H9 (cell line): ENCODE data around the gene SRGAP3. TPM values are rescaled to one million over a fixed set of nuclear protein-coding genes. Genes with fewer than 3 reads are reported as not detected.

Source experiments
- DNase-seq: peaks from one replicate; pipeline ENCODE4 v3.0.0-alpha.2; 2017
- H2AFZ ChIP-seq: one replicate; pipeline ENCODE4 v1.6.1; 2013; ENCODE audit warnings: mild to moderate bottlenecking, low read length, control low read depth, moderate library complexity
- H2AK5ac ChIP-seq: 2 replicates; pipeline ENCODE4 v1.6.1; 2013; ENCODE audit warnings: low read length, control low read depth, mixed read lengths; ENCODE audit not compliant: insufficient read length
- H2BK120ac ChIP-seq: one replicate; pipeline ENCODE4 v1.6.1; 2013; ENCODE audit warnings: low read depth, mild to moderate bottlenecking, low read length, control low read depth, inconsistent platforms; ENCODE audit not compliant: poor library complexity, severe bottlenecking
- H2BK12ac ChIP-seq: 2 replicates; pipeline ENCODE4 v1.6.1; 2013; ENCODE audit warnings: low read length, control low read depth, mixed read lengths, low read depth; ENCODE audit not compliant: insufficient read length
- H2BK15ac ChIP-seq: 2 replicates; pipeline ENCODE4 v1.6.1; 2013; ENCODE audit warnings: low read depth, low read length, control low read depth
- H2BK20ac ChIP-seq: one replicate; pipeline ENCODE4 v1.6.1; 2013; ENCODE audit warnings: low read depth, mild to moderate bottlenecking, low read length, control low read depth, inconsistent platforms; ENCODE audit not compliant: poor library complexity, severe bottlenecking
- H2BK5ac ChIP-seq: 2 replicates; pipeline ENCODE4 v1.6.1; 2013; ENCODE audit warnings: low read length, control low read depth, mixed read lengths; ENCODE audit not compliant: insufficient read length
- H3K14ac ChIP-seq: 2 replicates; pipeline ENCODE4 v1.6.1; 2013; ENCODE audit warnings: low read length, control low read depth; ENCODE audit not compliant: insufficient read depth
- H3K18ac ChIP-seq: 2 replicates; pipeline ENCODE4 v1.6.1; 2013; ENCODE audit warnings: low read depth, mild to moderate bottlenecking, mixed read lengths, low read length, control low read depth; ENCODE audit not compliant: insufficient read length
- H3K23ac ChIP-seq: 2 replicates; pipeline ENCODE4 v1.6.1; 2013; ENCODE audit warnings: low read length, control low read depth, mixed read lengths, low read depth; ENCODE audit not compliant: insufficient read length
- H3K23me2 ChIP-seq: 2 replicates; pipeline ENCODE4 v1.6.1; 2013; ENCODE audit warnings: low read depth, mild to moderate bottlenecking, mixed read lengths, low read length, control low read depth; ENCODE audit not compliant: insufficient read length, poor library complexity, severe bottlenecking
- H3K27ac ChIP-seq: 2 replicates; pipeline ENCODE4 v1.5.1; 2013; ENCODE audit warnings: low read length, control low read depth, mixed read lengths, low read depth; ENCODE audit not compliant: insufficient read length
- H3K27me3 ChIP-seq: 2 replicates; pipeline ENCODE4 v1.6.1; 2013; ENCODE audit warnings: low read length, control low read depth, inconsistent platforms; ENCODE audit not compliant: insufficient read depth
- H3K4ac ChIP-seq: 2 replicates; pipeline ENCODE4 v1.6.1; 2013; ENCODE audit warnings: low read depth, mild to moderate bottlenecking, control low read depth, inconsistent platforms, low read length, moderate library complexity
- H3K4me1 ChIP-seq: 2 replicates; pipeline ENCODE4 v1.6.1; 2013; ENCODE audit warnings: low read length, control low read depth, inconsistent platforms; ENCODE audit not compliant: insufficient read depth
- H3K4me2 ChIP-seq: 2 replicates; pipeline ENCODE4 v1.6.1; 2013; ENCODE audit warnings: low read length, control low read depth, mixed read lengths; ENCODE audit not compliant: insufficient read length, insufficient read depth
- H3K56ac ChIP-seq: 2 replicates; pipeline ENCODE4 v1.6.1; 2013; ENCODE audit warnings: low read depth, mild to moderate bottlenecking, mixed read lengths, low read length, control low read depth; ENCODE audit not compliant: insufficient read length
- H3K79me1 ChIP-seq: 2 replicates; pipeline ENCODE4 v1.6.1; 2013; ENCODE audit warnings: low read depth, mild to moderate bottlenecking, moderate library complexity, low read length, control low read depth, inconsistent platforms; ENCODE audit not compliant: insufficient read depth, poor library complexity, severe bottlenecking
- H3K79me2 ChIP-seq: 2 replicates; pipeline ENCODE4 v1.6.1; 2013; ENCODE audit warnings: low read length, control low read depth, inconsistent platforms; ENCODE audit not compliant: insufficient read depth
- H3K9ac ChIP-seq: 2 replicates; pipeline ENCODE4 v1.6.1; 2013; ENCODE audit warnings: low read length, control low read depth, mixed read lengths; ENCODE audit not compliant: insufficient read length; ENCODE audit errors: extremely low read depth
- H3K9me3 ChIP-seq: one replicate; pipeline ENCODE4 v1.6.1; 2013; ENCODE audit warnings: low read depth, low read length, inconsistent platforms; ENCODE audit not compliant: control insufficient read depth
- H3T11ph ChIP-seq: one replicate; pipeline ENCODE4 v1.6.1; 2013; ENCODE audit warnings: mild to moderate bottlenecking, low read length, control low read depth, inconsistent platforms
- H4K20me1 ChIP-seq: one replicate; pipeline ENCODE4 v1.6.1; 2013; ENCODE audit not compliant: control insufficient read depth, insufficient read length, insufficient read depth
- H4K5ac ChIP-seq: 2 replicates; pipeline ENCODE4 v1.6.1; 2013; ENCODE audit warnings: low read depth, mild to moderate bottlenecking, mixed read lengths, low read length, control low read depth; ENCODE audit not compliant: insufficient read length
- H4K8ac ChIP-seq: replicated peaks from 2 replicates; pipeline ENCODE4 v1.6.1; 2013; ENCODE audit warnings: low read length, control low read depth, mixed read lengths, low read depth; ENCODE audit not compliant: insufficient read length
- H4K91ac ChIP-seq: 2 replicates; pipeline ENCODE4 v1.6.1; 2013; ENCODE audit warnings: low read depth, mild to moderate bottlenecking, moderate library complexity, mixed read lengths, low read length, control low read depth; ENCODE audit not compliant: insufficient read length
- H3K27ac Mint-ChIP-seq, 3 experiments: 2 replicates in 2 of 3; 3 replicates in 1 of 3; pipeline ENCODE4 v1.8.0; 2020 to 2021; ENCODE audit warnings: mixed read lengths in 3 of 3, mild to moderate bottlenecking in 1 of 3, moderate library complexity in 1 of 3
- H3K27me3 Mint-ChIP-seq: 2 replicates; pipeline ENCODE4 v1.8.0; 2021; ENCODE audit warnings: low read depth, mild to moderate bottlenecking, moderate library complexity, mixed read lengths
- H3K36me3 Mint-ChIP-seq, 3 experiments: 2 replicates in 2 of 3; 3 replicates in 1 of 3; pipeline ENCODE4 v1.8.0; 2020 to 2021; ENCODE audit warnings: low read depth in 3 of 3, mixed read lengths in 3 of 3; ENCODE audit not compliant: insufficient read depth in 1 of 3
- H3K4me1 Mint-ChIP-seq, 2 experiments: 2 replicates each; pipeline ENCODE4 v1.8.0; 2020; ENCODE audit warnings: mixed read lengths in 2 of 2
- H3K4me3 Mint-ChIP-seq, 2 experiments: 2 replicates in 1 of 2; 3 replicates in 1 of 2; pipeline ENCODE4 v1.8.0; 2020 to 2021; ENCODE audit warnings: mild to moderate bottlenecking in 2 of 2, mixed read lengths in 2 of 2, moderate library complexity in 1 of 2
- H3K9me3 Mint-ChIP-seq, 2 experiments: 2 replicates in 1 of 2; 3 replicates in 1 of 2; pipeline ENCODE4 v1.8.0; 2020; ENCODE audit warnings: mild to moderate bottlenecking in 2 of 2, mixed read lengths in 2 of 2, moderate library complexity in 1 of 2
- WGBS: extraction: QIAGEN DNeasy Blood & Tissue Kit; methylation state at CpG from one replicate; pipeline ENCODE4 v1.1.7; 2013; ENCODE audit warnings: missing lambda C conversion rate, low lambda C conversion rate, mixed read lengths; ENCODE audit not compliant: insufficient read length; ENCODE audit errors: extremely low coverage; 5-methylcytosine and 5-hydroxymethylcytosine counted together
- total RNA-seq: library from RNA; stranded (reverse); gene quantifications from 2 replicates; pipeline ENCODE4 v1.2.1, GENCODE V29; 2021
- TF ChIP-seq, protein P1 (sequence below): fragments of 200-600 bp; sonication (generic); conservative IDR thresholded peaks from 3 replicates; pipeline ENCODE4 v1.8.0; 2021; ENCODE audit warnings: antibody characterized with exemption, mild to moderate bottlenecking

SRGAP3 gene
- total RNA-seq, 1 experiment from 2014 or later = 3.4 TPM

GRCh38 chr3:9185046-9185445 lies 64.4 kb downstream of the SRGAP3 start:
- H4K5ac ChIP-seq = no peak overlapping the region
- peaks cover 7% of the 10 kb centered on the region; the same call in 1 of the 2 replicates for H3K4me1 ChIP-seq
- H4K20me1 ChIP-seq = no peaks in the 10 kb centered on the region
- Mint-ChIP-seq H3K36me3 (no peaks in the 10 kb centered on the region; a peak in 1 of 7 replicates), H3K27me3 (peaks cover 1% of the 10 kb centered on the region; the same call in 1 of the 2 replicates), H3K27ac (peak overlapping the region in 1 of 3 experiments; percentile 57; a peak in 1 of 7 replicates), H3K4me3 (no peak overlapping the region), H3K4me1 (peaks cover 36 to 47% of the 10 kb centered on the region in 2 experiments), H3K9me3 (no peaks in the 10 kb centered on the region)
- peak overlapping the region; percentile 19; the same call in 1 of the 2 replicates for H3K14ac ChIP-seq
- H3K27me3 ChIP-seq = no peaks in the 10 kb centered on the region
- no peaks in the 10 kb centered on the region for H3K9me3 ChIP-seq
- no peak overlapping the region for H3K23ac ChIP-seq
- no peak overlapping the region for H2BK12ac ChIP-seq
- no peak overlapping the region for H4K91ac ChIP-seq
- no peak for DNase-seq
- H4K8ac ChIP-seq = no peak overlapping the region
- no peaks in the 10 kb centered on the region for H3K23me2 ChIP-seq
- H3K79me2 ChIP-seq = no peaks in the 10 kb centered on the region
- H2BK20ac ChIP-seq = no peak overlapping the region
- no peak overlapping the region for H3K56ac ChIP-seq
- TF ChIP-seq, protein P1, sequence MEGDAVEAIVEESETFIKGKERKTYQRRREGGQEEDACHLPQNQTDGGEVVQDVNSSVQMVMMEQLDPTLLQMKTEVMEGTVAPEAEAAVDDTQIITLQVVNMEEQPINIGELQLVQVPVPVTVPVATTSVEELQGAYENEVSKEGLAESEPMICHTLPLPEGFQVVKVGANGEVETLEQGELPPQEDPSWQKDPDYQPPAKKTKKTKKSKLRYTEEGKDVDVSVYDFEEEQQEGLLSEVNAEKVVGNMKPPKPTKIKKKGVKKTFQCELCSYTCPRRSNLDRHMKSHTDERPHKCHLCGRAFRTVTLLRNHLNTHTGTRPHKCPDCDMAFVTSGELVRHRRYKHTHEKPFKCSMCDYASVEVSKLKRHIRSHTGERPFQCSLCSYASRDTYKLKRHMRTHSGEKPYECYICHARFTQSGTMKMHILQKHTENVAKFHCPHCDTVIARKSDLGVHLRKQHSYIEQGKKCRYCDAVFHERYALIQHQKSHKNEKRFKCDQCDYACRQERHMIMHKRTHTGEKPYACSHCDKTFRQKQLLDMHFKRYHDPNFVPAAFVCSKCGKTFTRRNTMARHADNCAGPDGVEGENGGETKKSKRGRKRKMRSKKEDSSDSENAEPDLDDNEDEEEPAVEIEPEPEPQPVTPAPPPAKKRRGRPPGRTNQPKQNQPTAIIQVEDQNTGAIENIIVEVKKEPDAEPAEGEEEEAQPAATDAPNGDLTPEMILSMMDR = no peak
- WGBS = no CpG with 5 or more reads among the region's 3 CpGs
- no peak overlapping the region for H3K27ac ChIP-seq
- H3K79me1 ChIP-seq = no peaks in the 10 kb centered on the region
- H3K9ac ChIP-seq = no peak overlapping the region
- H3K18ac ChIP-seq = peak overlapping the region; percentile 33
- H2AFZ ChIP-seq = no peak overlapping the region
- H2BK120ac ChIP-seq = no peak overlapping the region
- no peak overlapping the region for H2BK5ac ChIP-seq
- no peak overlapping the region for H3K4me2 ChIP-seq
- H2BK15ac ChIP-seq = no peak overlapping the region
- H3T11ph ChIP-seq = no peak overlapping the region
- H3K4ac ChIP-seq = no peak overlapping the region; the same call in 1 of the 2 replicates
- no peak overlapping the region for H2AK5ac ChIP-seq
